ENCODE measurements around the gene SPTBN5. TPM values are rescaled to one million over a fixed set of nuclear protein-coding genes. Genes with fewer than 3 reads are reported as not detected.

Gene SPTBN5
- under 0.01 and 0.20 TPM in 2 replicates for total RNA-seq

DNA sequence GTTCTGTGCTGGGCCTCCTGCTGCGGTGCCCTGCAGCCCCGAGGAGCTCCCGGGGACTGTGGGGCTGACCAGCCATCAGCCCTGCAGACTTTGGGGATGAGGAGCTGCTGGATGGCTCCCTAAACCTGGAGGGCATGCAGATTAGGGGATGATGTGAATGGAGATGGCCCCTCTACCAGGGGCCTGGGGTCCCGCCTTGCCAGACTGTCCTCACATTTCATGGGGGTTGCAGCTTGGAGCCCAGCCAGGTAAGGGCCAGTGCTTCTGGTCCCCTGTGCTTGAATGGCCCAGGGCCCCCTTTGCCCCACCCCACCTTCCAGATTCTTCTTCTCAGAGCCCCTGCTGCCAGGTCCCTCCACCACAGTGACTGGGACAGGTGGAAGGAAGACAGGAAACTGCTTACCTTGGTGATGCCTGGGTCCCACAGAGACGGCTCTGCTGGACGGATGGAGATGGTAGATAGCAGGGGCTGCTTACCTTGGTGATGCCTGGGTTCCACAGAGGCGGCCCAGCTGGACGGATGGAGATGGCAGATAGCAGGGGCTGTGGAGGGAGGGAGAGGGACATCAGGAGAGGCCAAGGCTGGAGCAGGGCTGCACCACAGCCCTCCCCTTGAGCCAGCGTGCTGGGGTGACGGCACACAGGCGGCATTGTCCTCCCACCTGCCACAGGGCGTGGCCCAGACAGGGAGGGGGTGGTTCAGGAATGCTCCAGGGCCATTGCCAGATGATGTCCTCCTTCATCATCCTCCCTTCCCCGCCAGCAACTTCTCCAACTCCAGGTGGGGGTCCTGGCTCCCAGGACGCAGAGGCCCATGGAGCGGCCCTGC lies at the start of gene SPTBN5:
Gene SPTBN5 (minus strand): TSS at position 632 of the 829 bp plus-strand sequence. CDS start 556 bp downstream, at position 76.

DNA sequence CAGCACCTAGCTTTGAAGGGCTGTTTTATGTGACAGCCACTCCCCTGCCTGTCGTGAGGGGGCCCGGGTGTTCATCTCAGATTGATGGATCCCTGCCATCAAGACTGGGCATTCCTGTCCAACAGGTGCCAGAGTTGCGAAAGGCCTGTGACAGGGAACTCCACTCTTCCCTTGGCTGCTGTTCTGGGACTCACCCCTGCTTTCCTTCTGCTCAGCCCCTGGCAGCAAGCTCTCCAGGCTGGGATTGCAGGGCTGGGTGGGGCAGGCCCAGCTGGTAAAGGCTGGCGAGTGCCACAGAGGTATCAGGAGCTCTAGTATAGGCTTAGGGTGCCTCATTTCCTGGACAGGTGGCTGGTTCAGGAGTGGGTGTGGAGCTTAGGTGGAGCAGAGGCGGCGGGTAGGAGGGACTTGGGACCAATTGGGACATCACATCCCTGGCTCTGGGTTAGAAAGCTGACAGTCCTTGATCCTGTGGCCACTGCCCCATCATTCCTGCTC lies 55.4 kb downstream of the SPTBN5 start, which contains the start of gene PLA2G4B:
Gene PLA2G4B (plus strand): TSS at position 448 of the 498 bp plus-strand sequence. CDS start 67 bp downstream, outside the sequence.

DNA sequence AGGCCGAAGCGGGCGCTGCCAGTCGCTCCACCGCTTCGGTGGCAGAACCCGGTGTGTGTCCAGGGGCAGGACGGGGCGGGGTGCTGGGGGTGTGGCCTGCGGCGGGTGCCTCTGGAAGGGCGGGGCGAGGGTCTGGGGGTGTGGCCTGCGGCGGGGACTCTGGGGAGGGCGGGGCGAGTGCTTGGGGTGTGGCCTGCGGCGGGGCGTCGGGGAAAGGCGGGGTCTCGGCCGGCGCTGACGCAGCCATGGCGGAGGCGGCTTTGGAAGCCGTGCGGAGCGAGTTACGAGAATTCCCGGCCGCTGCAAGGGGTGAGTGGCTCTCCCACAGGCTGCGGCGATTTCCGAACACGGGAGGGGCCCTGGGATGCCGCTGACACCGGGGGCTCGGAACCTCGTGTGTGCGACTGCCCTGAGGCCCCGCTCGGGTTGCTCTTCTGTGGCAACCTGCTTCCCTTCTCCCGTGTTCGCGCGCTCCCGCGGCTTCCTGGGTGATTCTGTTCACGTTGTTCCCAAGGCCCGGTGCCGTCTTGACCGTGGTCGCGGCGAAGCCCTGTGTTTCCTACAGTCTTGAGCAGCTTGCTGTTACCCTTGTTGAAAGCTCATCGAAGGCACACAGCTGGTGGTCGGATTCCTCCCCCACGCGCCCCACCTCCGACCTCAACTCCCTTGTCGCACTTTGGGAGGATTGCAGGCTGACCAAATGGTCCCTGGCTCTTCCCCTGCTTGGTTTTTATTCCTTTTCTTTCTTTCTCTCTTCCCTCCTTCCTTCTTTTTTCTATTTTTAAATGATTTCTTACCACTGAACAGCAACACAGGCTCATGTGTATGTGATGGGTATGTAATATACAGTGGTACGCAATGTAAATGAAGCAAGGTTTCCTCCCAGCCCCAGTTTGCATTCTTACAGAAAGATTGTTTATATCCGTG lies 65.7 kb downstream of the SPTBN5 start, which contains the start of gene JMJD7:
Gene JMJD7 (plus strand): TSS at position 213 of the 927 bp plus-strand sequence. CDS start 33 bp downstream, at position 246.

Small RNAs within 50 kb of the gene (small RNA-seq; reads per million reads assigned to genes)
- gene JMJD7-PLA2G4B (not detected), gene MIR4310 (not detected), gene RNA5SP393 (not detected)

Other genes with a start within 250 kb of the SPTBN5 start
- gene MGA, start 233.6 kb downstream of the SPTBN5 start, total RNA-seq: 23.1 and 35.8 TPM in 2 replicates
- gene MAPKBP1, start 119.6 kb downstream of the SPTBN5 start, total RNA-seq: 16.9 and 31.3 TPM in 2 replicates
- gene JMJD7, start 66.0 kb downstream of the SPTBN5 start, total RNA-seq: 0.37 and 0.78 TPM in 2 replicates
- 0.37 and 1.2 TPM in 2 replicates for gene PLA2G4B, start 55.2 kb downstream of the SPTBN5 start, total RNA-seq
- gene EHD4, start 78.5 kb upstream of the SPTBN5 start, total RNA-seq: 9.2 and 20.3 TPM in 2 replicates
- gene PLA2G4E, start 127.0 kb upstream of the SPTBN5 start, total RNA-seq: not detected in 2 replicates
- not detected in 2 replicates for gene PLA2G4D, start 200.5 kb upstream of the SPTBN5 start, total RNA-seq

Data from subcutaneous preadipocyte (primary cell).